GM19238 (cell line): ENCODE results near the gene SYT12.
"Not testable (repeated sequence)": the region's sequence is repeated elsewhere in the genome, so short reads cannot be mapped to it uniquely, and the experiment has no call there.

Experiments
- DNase-seq: peaks from one replicate; pipeline ENCODE4 v3.0.0; 2011; ENCODE audit warnings: low spot score; ENCODE audit not compliant: insufficient read length

Gene SYT12, protein sequence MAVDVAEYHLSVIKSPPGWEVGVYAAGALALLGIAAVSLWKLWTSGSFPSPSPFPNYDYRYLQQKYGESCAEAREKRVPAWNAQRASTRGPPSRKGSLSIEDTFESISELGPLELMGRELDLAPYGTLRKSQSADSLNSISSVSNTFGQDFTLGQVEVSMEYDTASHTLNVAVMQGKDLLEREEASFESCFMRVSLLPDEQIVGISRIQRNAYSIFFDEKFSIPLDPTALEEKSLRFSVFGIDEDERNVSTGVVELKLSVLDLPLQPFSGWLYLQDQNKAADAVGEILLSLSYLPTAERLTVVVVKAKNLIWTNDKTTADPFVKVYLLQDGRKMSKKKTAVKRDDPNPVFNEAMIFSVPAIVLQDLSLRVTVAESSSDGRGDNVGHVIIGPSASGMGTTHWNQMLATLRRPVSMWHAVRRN

DNA sequence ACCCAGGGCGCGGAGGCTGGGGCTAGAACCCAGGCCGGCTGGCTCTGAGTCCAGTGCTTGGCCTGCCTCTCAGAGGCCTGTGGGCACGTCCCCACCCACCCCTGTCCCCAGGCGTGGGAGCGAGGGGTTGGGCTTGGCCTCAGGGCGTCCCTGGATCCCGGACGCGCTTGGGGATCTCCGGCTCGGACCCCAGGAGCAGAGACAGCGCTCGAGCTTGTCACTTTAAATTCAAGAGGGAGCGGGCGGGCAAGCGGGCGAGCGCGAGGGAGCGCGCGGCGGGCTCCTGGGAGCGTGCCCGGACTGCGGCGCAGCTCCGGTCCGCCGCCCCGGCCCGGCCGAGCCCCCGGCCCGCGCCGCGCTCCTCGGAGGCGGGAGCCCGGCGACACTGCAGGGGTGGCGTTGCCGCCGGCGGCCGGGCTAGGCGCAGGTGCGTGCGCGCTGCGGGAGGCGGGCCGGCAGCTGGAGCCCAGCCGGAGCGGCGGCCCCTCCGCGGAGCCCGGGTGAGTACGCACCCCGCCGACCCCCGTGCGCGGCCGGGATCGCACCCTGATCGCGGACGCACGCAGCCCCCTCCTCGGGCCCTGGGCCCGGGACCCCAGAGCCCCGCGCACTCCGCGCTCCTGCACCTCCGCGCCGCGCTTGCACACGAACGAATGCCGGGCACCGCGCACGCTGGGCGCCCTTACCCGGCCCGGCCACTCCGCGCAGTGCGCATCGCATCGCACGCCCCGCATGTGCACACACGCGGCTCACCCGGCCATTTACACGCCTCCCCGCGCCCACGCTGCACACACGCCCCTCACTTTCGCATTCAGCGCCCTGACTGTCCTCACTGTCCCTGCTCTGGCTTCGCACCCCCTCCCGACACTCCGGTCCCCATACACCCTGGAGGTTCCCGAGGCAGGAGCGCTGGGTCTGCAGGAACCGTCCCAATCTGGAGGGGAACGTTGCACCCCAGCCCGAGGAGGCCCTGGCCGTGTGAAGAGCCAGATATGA is at the start of gene SYT12:
Gene SYT12, plus strand, starts transcription at position 174 of the 996 bp plus-strand sequence. CDS start 7,011 bp downstream, outside the sequence.
- DNase-seq: no peak

DNA sequence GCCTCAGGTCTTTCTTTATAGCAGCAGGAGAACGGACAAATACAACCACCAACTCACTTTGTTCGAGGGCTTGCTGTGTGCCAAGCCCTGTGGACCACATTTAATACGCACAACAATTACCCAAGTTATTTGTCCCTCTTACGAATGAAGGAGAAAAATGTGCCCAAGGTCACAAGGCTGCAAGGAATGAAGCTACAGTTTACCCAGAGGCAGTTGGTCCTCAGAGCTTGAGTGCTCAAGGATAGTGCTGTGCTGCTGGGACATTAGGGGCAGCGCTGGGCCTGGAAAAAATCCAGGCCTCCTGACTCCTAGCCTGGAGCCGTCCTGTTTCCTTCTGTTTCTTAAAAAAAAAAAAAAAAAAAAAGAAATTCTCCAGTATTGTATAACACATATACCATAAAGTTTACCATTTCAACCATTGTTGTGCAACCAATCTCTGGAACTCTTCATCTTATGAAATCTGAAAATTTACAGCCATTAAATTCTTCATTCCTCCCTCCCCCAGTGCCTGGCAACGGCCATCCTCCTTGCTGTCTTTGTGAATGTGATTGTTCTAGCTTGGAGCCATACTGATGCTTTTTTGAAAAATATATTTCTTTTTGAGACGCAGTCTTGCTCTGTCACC is 48.9 kb upstream of the SYT12 start:
- no peak for DNase-seq

GRCh38 chr11:66974724-66975404 is 48.1 kb upstream of the SYT12 start, which contains the start of gene C11orf86:
Gene C11orf86 (plus strand): TSS chr11:66975304. CDS start chr11:66975363, 59 bp downstream.
- DNase-seq: no peak

DNA sequence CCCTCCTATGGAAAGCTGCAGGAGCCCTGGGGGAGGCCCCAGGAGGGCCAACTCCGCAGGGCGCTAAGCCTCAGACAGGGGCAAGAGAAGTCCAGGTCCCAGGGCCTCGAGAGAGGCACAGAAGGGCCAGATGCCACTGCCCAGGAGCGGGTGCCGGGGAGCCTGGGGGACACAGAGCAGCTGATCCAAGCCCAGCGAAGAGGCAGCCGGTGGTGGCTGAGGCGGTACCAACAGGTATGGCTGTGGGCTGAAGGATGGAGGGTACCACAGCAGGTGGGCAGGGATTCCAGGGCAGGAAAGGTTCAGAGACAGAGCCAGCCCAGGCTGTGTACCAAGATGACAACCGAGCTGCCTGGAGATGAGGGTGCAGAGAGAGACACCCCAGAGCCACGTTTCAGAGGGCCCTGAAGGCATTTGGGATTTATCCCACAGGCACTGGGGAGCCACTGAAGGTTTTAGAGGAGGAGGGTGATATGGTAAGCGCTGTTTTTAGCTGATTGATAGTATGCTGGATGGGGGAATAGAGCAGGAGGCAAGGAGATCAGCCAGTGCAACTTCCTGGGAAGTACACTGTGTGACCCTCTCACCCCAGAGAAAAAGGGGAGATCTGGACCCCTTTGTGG is 47.4 kb upstream of the SYT12 start:
- DNase-seq: no peak

DNA sequence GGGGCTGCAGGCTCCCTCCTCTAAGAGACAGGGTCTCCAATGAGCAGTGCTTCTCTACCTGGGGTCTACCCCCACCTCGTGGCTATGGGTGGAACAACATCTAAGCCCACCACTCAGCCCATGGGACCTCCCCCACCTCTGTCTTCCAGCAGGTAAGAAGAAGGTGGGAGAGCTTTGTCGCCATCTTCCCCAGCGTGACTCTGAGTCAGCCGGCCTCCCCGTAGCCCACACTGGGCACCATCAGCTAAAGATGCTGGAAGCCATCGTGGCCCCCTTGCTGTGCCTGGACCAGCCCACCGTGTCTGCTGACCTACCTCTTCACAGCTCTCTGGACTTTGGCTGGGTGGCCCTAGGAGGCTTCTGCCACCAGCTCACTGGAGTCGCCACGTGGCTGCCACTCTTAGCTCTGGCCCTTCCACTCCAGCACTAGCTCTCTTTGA is 46.9 kb upstream of the SYT12 start:
- DNase-seq: no peak

DNA sequence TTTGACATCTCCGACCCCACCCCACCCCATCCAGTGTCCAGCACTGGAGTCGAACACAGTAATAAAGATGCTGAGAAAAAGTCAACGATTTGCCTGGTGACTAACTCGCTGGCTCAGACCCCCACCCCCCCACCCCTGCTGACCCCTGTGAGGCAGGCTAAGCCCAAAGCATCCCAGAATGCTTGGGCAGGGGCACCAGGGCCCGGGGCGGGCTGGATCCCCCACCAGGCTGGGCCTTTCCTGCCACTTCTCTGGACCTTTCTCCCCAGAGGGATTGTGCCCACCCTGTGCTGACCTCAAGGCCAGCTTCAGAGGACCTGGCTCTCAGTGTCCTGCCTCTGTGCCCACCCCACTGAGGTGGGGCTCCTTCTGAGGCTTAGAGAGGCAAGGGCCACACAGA is 46.0 kb upstream of the SYT12 start:
- no peak for DNase-seq

DNA sequence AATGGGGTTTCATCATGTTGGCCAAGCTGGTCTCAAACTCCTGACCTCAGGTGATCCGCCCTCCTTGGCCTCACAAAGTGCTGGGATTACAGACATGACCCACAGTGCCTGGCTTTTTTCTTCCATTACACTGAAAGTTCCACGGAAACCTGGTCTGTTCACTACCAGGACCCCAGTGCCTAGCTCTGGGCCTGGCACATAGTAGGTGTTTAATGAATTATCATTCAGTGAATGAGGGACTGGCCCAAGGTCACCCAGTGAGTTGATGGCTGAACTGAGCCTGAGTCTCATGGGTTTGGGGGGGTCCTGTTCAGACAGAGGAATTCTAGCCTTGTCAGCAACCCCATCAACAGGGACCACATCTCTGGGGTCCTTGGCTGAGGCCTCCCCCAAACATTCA is 44.7 kb upstream of the SYT12 start:
- DNase-seq: no peak

DNA sequence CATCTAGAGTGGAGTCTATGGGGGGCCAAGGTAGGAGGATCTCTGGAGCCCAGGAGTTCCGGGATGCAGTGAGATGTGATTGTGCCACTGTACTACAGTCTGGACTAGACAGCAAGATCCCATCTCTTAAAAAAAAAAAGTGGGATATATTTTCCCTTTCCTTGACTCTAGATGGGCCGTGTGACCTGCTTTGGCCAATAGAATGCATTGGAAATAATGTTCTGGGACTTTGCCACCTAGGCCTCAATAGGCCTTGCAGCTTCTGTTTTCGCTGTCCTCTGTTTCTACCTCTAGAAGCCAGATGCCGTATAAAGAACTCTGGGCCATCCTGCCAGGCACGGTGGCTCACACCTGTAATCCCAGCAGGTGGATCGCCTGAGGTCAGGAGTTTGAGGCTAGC is 44.2 kb upstream of the SYT12 start:
- no peak for DNase-seq

- DNase-seq: no peak
These were observed 43.5 kb upstream of the SYT12 start for GRCh38 chr11:66979336-66979980.

DNA sequence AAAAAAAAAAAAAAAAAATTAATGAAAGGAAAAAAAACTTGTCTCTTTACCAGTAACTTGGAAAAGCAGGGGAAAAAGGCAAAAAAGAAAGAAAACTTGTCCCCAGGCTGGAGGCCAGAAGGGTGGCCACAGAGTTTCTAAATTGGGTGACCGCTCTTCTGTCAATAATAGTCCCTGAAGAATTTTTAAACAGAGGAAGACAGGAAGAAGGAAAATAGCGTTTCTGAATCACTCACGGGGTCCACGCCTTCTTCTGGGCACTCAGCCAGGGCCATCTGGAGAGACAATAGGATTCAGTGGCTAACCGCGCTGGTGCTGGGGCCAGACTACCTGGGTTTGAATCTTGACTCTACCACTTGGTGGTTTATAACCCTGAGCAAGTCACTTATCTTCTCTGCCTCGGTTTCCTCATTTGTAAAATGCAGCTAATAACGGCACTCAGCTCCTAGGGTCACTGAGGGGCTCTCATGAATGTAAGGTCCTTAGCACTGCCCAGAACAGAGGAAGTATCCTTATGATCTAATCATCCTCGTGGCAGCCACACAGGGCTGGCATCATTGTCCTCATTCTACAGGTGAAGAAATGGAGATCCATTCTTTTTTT is 40.9 kb upstream of the SYT12 start:
- no peak for DNase-seq

GRCh38 chr11:66983275-66983924 is 39.5 kb upstream of the SYT12 start:
- DNase-seq: no peak

- DNase-seq: no peak
These were observed 37.3 kb upstream of the SYT12 start for GRCh38 chr11:66985508-66986177.

DNA sequence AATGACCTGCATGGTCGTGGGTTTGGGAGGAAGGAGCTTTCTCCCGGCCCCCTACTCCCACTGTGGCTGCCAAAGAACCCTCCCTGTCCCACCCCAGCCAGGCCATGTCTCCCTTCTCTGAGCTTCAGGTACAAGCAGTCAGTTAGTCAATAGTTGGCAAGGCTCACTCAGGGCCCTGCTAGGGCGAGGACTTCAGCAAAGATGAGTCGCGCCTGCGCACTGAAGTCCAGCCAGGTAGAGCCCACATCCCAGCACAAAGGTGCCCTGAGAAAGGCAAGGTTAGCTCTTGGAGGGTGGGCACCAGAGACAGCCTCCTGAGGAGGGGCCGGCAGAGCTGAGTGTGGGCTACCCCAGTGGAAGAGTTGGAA is 36.8 kb upstream of the SYT12 start:
- DNase-seq: no peak

DNA sequence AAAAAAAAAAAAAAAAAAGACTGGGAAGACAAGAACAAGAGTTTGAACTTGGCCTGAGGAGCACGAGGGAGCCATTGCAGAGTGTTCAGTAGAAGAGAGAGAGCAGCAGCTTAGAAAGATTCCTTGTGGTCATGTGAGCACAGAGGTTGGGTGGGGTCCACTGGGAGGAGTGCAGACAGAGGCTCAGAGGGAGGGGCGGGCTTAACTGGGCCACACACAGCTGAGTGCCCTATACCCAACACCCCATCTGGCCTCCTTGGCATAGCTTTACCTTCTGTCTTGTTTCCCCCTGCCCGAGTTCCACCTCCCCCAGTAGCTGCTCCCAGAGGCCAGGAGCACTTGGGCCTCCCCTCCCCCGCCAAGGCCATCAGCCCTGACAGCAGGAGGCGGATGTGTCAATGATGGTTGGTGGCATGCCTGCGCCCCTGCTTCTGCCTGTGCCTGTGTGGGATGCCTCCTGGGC is 35.7 kb upstream of the SYT12 start:
- no peak for DNase-seq

DNA sequence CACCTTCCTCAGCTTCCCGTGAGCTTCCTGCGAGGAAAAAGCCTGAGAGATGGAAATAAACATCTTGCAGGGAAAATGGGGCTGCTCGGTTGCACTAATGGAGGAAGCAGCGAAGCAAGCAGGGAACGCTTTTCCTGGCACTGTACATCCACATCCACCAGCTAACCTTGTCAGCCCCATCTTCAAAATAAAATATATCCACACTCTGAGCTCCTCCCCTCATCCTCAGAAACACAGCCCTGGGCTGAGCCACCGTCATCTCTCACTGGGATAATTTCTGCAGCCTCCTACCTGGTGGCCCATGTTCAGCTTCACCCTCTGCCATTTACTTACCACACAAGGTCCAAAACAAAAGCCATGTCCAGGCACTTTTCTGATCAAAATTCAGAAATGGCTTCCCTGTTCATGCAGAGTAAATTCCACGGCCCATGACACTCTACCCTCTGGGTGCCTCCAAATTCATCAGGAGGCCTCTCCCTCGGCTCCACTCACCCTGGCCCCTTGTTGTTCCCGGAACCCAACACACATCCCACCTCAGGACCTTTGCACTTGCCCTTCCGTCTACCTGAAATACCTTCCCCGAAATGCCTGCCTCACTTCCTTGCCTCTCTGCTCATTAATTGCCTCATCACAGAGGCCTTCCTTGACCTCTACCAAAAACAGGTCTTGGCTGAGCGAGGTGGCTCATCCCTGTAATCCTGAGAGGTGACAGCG is 34.9 kb upstream of the SYT12 start:
- no peak for DNase-seq

- DNase-seq: not testable (repeated sequence)
These were observed 34.2 kb upstream of the SYT12 start for GRCh38 chr11:66988741-66989140.

GRCh38 chr11:66989360-66989759 is 33.6 kb upstream of the SYT12 start:
- DNase-seq: not testable (repeated sequence)

GRCh38 chr11:66992041-66992440 is 30.9 kb upstream of the SYT12 start:
- DNase-seq: no peak
